PC-9 (cell line): ENCODE measurements around the gene NKAIN2. TPM values are rescaled to one million over a fixed set of nuclear protein-coding genes. Genes with fewer than 3 reads are reported as not detected.

ENCODE experiments used
- BruUV-seq: library from RNA; stranded (reverse); fragments of 400-500 nt; replicated peaks from 2 replicates; lab custom pipeline; 2021; lab: Mats Ljungman, UMichigan
- CTCF ChIA-PET: fragments of 300-600 bp; sonication (Branson Sonifier 250); formaldehyde crosslinking; loops from one replicate; lab custom pipeline; 2022; ENCODE audit warnings: antibody characterized with exemption; lab: Charles Lee
- POLR2A ChIA-PET: fragments of 300-600 bp; sonication (Branson Sonifier 250); formaldehyde crosslinking; loops from one replicate; lab custom pipeline; 2022; ENCODE audit warnings: antibody characterized with exemption; ENCODE audit not compliant: unreplicated experiment; lab: Charles Lee
- DNase-seq, 2 experiments: peaks; one replicate each; pipeline versions ENCODE4 v3.0.0 to v3.0.0-alpha.2; 2015 to 2022; ENCODE audit warnings: mixed read lengths in 1 of 2
- H2AFZ ChIP-seq: fragments of 200-600 bp; sonication (generic); 2 replicates; pipeline ENCODE4 v1.8.1; 2017; ENCODE audit warnings: antibody characterized with exemption
- H3F3A ChIP-seq: fragments of 200-600 bp; sonication (generic); 2 replicates; pipeline ENCODE4 v1.8.1; 2017; ENCODE audit warnings: antibody characterized with exemption, mild to moderate bottlenecking, low read depth; ENCODE audit not compliant: insufficient read depth
- H3K27ac ChIP-seq: fragments of 200-600 bp; sonication (generic); 2 replicates; pipeline ENCODE4 v1.6.1; 2016; ENCODE audit warnings: mixed run types
- H3K27me3 ChIP-seq: fragments of 200-600 bp; sonication (generic); 2 replicates; pipeline ENCODE4 v1.6.1; 2016; ENCODE audit warnings: low read depth, mixed run types; ENCODE audit not compliant: insufficient read depth
- H3K36me3 ChIP-seq: fragments of 200-600 bp; sonication (generic); 2 replicates; pipeline ENCODE4 v1.6.1; 2016; ENCODE audit warnings: low read depth, mixed run types
- H3K4me1 ChIP-seq: fragments of 200-600 bp; sonication (generic); replicated peaks from 2 replicates; pipeline ENCODE4 v1.6.1; 2016; ENCODE audit warnings: mixed run types; ENCODE audit not compliant: insufficient read depth
- H3K4me2 ChIP-seq: fragments of 200-600 bp; sonication (generic); 2 replicates; pipeline ENCODE4 v1.6.1; 2017; ENCODE audit warnings: mixed run types
- H3K4me3 ChIP-seq: fragments of 200-600 bp; sonication (generic); 2 replicates; pipeline ENCODE4 v1.6.1; 2016; ENCODE audit warnings: mixed run types
- H3K79me2 ChIP-seq: fragments of 200-600 bp; sonication (generic); 2 replicates; pipeline ENCODE4 v1.6.1; 2017; ENCODE audit warnings: low read depth, mixed run types
- H3K9me2 ChIP-seq: fragments of 200-600 bp; sonication (generic); 2 replicates; pipeline ENCODE4 v1.8.1; 2017; ENCODE audit warnings: mild to moderate bottlenecking; ENCODE audit not compliant: insufficient read depth
- H3K9me3 ChIP-seq: fragments of 200-600 bp; sonication (generic); 2 replicates; pipeline ENCODE4 v1.8.1; 2016; ENCODE audit warnings: low read depth; ENCODE audit not compliant: insufficient read depth
- H4K20me1 ChIP-seq: fragments of 200-600 bp; sonication (generic); 2 replicates; pipeline ENCODE4 v1.8.1; 2017; ENCODE audit not compliant: insufficient read depth
- CTCF ChIP-seq: fragments of 200-600 bp; sonication (generic); conservative IDR thresholded peaks from 2 replicates; pipeline ENCODE4 v1.6.1; 2017; ENCODE audit warnings: mixed run types, antibody characterized with exemption, mild to moderate bottlenecking, moderate library complexity
- EZH2 ChIP-seq: fragments of 200-600 bp; sonication (generic); IDR thresholded peaks from 2 replicates; pipeline ENCODE4 v1.8.0; 2017; ENCODE audit warnings: antibody characterized with exemption, low read depth
- intact Hi-C: fragments of 100-400 bp; cut with micrococcal nuclease; formaldehyde crosslinking; loops from one replicate; pipeline ENCODE4 v1.10.0; 2022; ENCODE audit not compliant: unreplicated experiment
- total RNA-seq: library from RNA; stranded (reverse); gene quantifications from 2 replicates; pipeline ENCODE4 v1.2.3, GENCODE V29; 2021

The NKAIN2 gene
- total RNA-seq, 1 experiment from 2014 or later: not detected

- intact Hi-C loops: no loop called here
- H3K27me3 ChIP-seq: no peaks in the 10 kb centered on the region
- ChIA-PET POLR2A (no interaction called here), CTCF (no interaction called here)
- H3K79me2 ChIP-seq: no peaks in the 10 kb centered on the region
- TF ChIP-seq EZH2 (no peak), CTCF (no peak)
- no peak overlapping the region for H3K4me2 ChIP-seq
- BruUV-seq: no TSS peak
- H3K9me3 ChIP-seq: no peaks in the 10 kb centered on the region
- no peaks in the 10 kb centered on the region for H3K4me1 ChIP-seq
- no peak for DNase-seq
- no peak overlapping the region for H3K27ac ChIP-seq
- no peak overlapping the region for H3K4me3 ChIP-seq
- no peaks in the 10 kb centered on the region for H4K20me1 ChIP-seq
- H3F3A ChIP-seq: no peaks in the 10 kb centered on the region
- peaks cover under 1% of the 10 kb centered on the region; the same call in 1 of the 2 replicates for H3K9me2 ChIP-seq
- H2AFZ ChIP-seq: no peak overlapping the region
- no peaks in the 10 kb centered on the region for H3K36me3 ChIP-seq
Observed at GRCh38 chr6:124029567-124029966, 225.9 kb downstream of the NKAIN2 start.

GRCh38 chr6:124033501-124033900 is 229.8 kb downstream of the NKAIN2 start:
- no peaks in the 10 kb centered on the region for H3K4me1 ChIP-seq
- H3K9me2 ChIP-seq: no peaks in the 10 kb centered on the region
- no TSS peak for BruUV-seq
- no peaks in the 10 kb centered on the region for H3K79me2 ChIP-seq
- TF ChIP-seq CTCF: no peak
- no peak for TF ChIP-seq EZH2
- H3K4me2 ChIP-seq: no peak overlapping the region
- H4K20me1 ChIP-seq: no peaks in the 10 kb centered on the region
- no peaks in the 10 kb centered on the region for H3K9me3 ChIP-seq
- intact Hi-C loops: no loop called here
- ChIA-PET POLR2A (no interaction called here), CTCF (no interaction called here)
- no peak overlapping the region for H3K4me3 ChIP-seq
- no peaks in the 10 kb centered on the region for H3F3A ChIP-seq
- no peaks in the 10 kb centered on the region for H3K36me3 ChIP-seq
- no peak for DNase-seq
- H3K27ac ChIP-seq: no peak overlapping the region
- H2AFZ ChIP-seq: no peak overlapping the region
- no peaks in the 10 kb centered on the region for H3K27me3 ChIP-seq

- Histone ChIP-seq H3K4me1 (peaks cover 13% of the 10 kb centered on the region), H3K79me2 (no peaks in the 10 kb centered on the region), H3K27me3 (no peaks in the 10 kb centered on the region), H3K36me3 (no peaks in the 10 kb centered on the region), H3K9me3 (no peaks in the 10 kb centered on the region), H3K4me3 (no peak overlapping the region), H3F3A (no peaks in the 10 kb centered on the region), H3K9me2 (no peaks in the 10 kb centered on the region), H3K4me2 (no peak overlapping the region), H2AFZ (no peak overlapping the region), H4K20me1 (no peaks in the 10 kb centered on the region), H3K27ac (no peak overlapping the region)
- TF ChIP-seq CTCF: no peak
- TF ChIP-seq EZH2: no peak
- BruUV-seq: no TSS peak
- DNase-seq: no peak
- ChIA-PET CTCF (no interaction called here), POLR2A (no interaction called here)
- intact Hi-C loops: no loop called here
Observed at GRCh38 chr6:124036384-124036783, 232.7 kb downstream of the NKAIN2 start.
